22Rv1 (cell line): ENCODE measurements around the gene ATG2B.

Source experiments
- ZFX ChIP-seq: fragments of 450-650 bp; IDR thresholded peaks from 2 replicates; pipeline ENCODE4 v1.6.1; 2017; ENCODE audit warnings: antibody characterized with exemption, borderline replicate concordance
- TF ChIP-seq, protein P1 (sequence below): fragments of 450-650 bp; IDR thresholded peaks from 2 replicates; pipeline ENCODE4 v1.5.1; 2017; ENCODE audit warnings: mild to moderate bottlenecking

DNA sequence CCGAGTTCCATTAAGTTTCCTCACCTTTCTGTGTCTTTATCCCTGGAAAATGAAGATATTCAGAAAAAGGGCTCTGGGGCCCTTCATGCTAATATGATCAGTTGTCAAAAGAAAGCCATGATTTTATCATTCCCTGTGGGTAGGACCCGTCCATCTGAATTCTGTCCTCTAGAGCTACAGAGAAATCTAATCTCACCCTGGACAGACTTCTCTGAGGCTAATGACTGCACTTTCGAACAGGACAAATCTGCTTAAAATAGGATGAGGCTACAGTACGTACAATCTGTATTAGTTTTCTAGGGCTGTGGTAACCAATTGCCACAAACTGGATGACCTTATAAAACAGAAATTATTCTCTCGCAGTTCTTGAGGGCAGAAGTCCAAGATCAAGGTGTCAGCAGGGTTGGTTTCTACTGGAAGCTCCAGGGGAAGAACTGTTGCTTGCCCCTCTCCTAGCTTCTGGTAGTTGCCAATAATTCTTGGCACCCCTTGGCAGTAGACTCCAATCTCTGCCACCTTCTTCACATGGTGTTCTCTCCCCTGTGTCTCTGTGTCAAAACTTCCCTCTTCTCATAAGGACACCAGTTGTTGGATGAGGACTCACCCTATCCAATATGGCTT is 30.0 kb upstream of the ATG2B start:
- TF ChIP-seq, protein P1, sequence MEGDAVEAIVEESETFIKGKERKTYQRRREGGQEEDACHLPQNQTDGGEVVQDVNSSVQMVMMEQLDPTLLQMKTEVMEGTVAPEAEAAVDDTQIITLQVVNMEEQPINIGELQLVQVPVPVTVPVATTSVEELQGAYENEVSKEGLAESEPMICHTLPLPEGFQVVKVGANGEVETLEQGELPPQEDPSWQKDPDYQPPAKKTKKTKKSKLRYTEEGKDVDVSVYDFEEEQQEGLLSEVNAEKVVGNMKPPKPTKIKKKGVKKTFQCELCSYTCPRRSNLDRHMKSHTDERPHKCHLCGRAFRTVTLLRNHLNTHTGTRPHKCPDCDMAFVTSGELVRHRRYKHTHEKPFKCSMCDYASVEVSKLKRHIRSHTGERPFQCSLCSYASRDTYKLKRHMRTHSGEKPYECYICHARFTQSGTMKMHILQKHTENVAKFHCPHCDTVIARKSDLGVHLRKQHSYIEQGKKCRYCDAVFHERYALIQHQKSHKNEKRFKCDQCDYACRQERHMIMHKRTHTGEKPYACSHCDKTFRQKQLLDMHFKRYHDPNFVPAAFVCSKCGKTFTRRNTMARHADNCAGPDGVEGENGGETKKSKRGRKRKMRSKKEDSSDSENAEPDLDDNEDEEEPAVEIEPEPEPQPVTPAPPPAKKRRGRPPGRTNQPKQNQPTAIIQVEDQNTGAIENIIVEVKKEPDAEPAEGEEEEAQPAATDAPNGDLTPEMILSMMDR = no peak
- no peak for TF ChIP-seq ZFX
